ENCODE results near the gene CPEB4. TPM values are rescaled to one million over a fixed set of nuclear protein-coding genes. Genes with fewer than 3 reads are reported as not detected.
A peak's percentile ranks its signal among the peaks of the same experiment; 100 is the strongest.

Gene CPEB4
- total and polyA plus RNA-seq, 10 donors, result 2.3 to 107 (median 81.0) TPM

- H3K4me3 ChIP-seq, result no peak overlapping the region
- intact Hi-C loops (cut with DNase I; ENCODE audit: low total_unique reads), result loop anchor here (10.0 kb wide), 1 partner anchor 669 kb away; no protein-coding TSS in a partner anchor
- WGBS, 5 donors, result 70 to 91% (median 74%) methylated on average over 10 of the region's 10 CpGs
- no peaks in the 10 kb centered on the region for H3K9me3 ChIP-seq
- DNase-seq, result no peak
- H3K36me3 ChIP-seq, result peaks cover 0 to 34% (median 0%) of the 10 kb centered on the region in 6 donors
- no peaks in the 10 kb centered on the region for H3K27me3 ChIP-seq (replicated peaks in 1 of 7)
- no peaks in the 10 kb centered on the region for H3K4me1 ChIP-seq
- H3K27ac ChIP-seq, result no peak overlapping the region
- TF ChIP-seq POLR2A (IDR thresholded peaks at IDR 0.05), result no peak
- no peak for TF ChIP-seq CTCF (IDR thresholded peaks at IDR 0.05 in 8 of 11, conservative IDR thresholded peaks at IDR 0.05 in 3 of 11)
- no peak for TF ChIP-seq POLR2AphosphoS5 (IDR thresholded peaks at IDR 0.05)
These were observed 75.2 kb downstream of the CPEB4 start for GRCh38 chr5:173963182-173963838.

- H3K27ac ChIP-seq, result no peak overlapping the region
These were observed 75.8 kb downstream of the CPEB4 start for GRCh38 chr5:173963867-173964441.

GRCh38 chr5:173964506-173964905, 76.4 kb downstream of the CPEB4 start:
- Histone ChIP-seq H3K4me1 (no peaks in the 10 kb centered on the region), H3K36me3 (peaks cover 0 to 23% (median 0%) of the 10 kb centered on the region in 6 donors), H3K27ac (no peak overlapping the region), H3K27me3 (replicated peaks in 1 of 7) (no peaks in the 10 kb centered on the region), H3K4me3 (no peak overlapping the region), H3K9me3 (no peaks in the 10 kb centered on the region)
- DNase-seq, result no peak
- intact Hi-C loops (cut with DNase I; ENCODE audit: low total_unique reads), result loop anchor here (10.0 kb wide), 1 partner anchor 670 kb away; no protein-coding TSS in a partner anchor
- TF ChIP-seq POLR2AphosphoS5 (IDR thresholded peaks at IDR 0.05) (no peak), CTCF (IDR thresholded peaks at IDR 0.05 in 8 of 11, conservative IDR thresholded peaks at IDR 0.05 in 3 of 11) (no peak), POLR2A (IDR thresholded peaks at IDR 0.05) (no peak)
- 87 to 100% (median 100%) methylated on average over 1 of the region's 1 CpG for WGBS, 5 donors

More at GRCh38 chr5:173963867-173964441, 75.8 kb downstream of the CPEB4 start:
- no peaks in the 10 kb centered on the region for H3K9me3 ChIP-seq
- no peak overlapping the region for H3K4me3 ChIP-seq
- intact Hi-C loops (cut with DNase I; ENCODE audit: low total_unique reads), result loop anchor here (10.0 kb wide), 1 partner anchor 669 kb away; no protein-coding TSS in a partner anchor
- no peaks in the 10 kb centered on the region for H3K27me3 ChIP-seq (replicated peaks in 1 of 7)
- H3K36me3 ChIP-seq, result peaks cover 0 to 27% (median 0%) of the 10 kb centered on the region in 6 donors
- DNase-seq, result no peak
- peak in 1 of 3 donors; percentile 4 for TF ChIP-seq POLR2AphosphoS5 (IDR thresholded peaks at IDR 0.05)
- TF ChIP-seq CTCF (IDR thresholded peaks at IDR 0.05 in 8 of 11, conservative IDR thresholded peaks at IDR 0.05 in 3 of 11), result no peak
- WGBS, 5 donors, result 66 to 82% (median 73%) methylated on average over 18 to 19 of the region's 19 CpGs
- no peaks in the 10 kb centered on the region for H3K4me1 ChIP-seq

- WGBS, 5 donors, result 43 to 57% (median 52%) methylated on average over 4 of the region's 4 CpGs
- no peak for DNase-seq
These were observed 79.1 kb downstream of the CPEB4 start for GRCh38 chr5:173967241-173967640.

More at GRCh38 chr5:173967241-173967640, 79.1 kb downstream of the CPEB4 start:
- TF ChIP-seq POLR2A (IDR thresholded peaks at IDR 0.05) (no peak), CTCF (IDR thresholded peaks at IDR 0.05 in 8 of 11, conservative IDR thresholded peaks at IDR 0.05 in 3 of 11) (no peak), POLR2AphosphoS5 (IDR thresholded peaks at IDR 0.05) (no peak)
- no peaks in the 10 kb centered on the region for H3K27me3 ChIP-seq (replicated peaks in 1 of 7)
- H3K9me3 ChIP-seq, result no peaks in the 10 kb centered on the region
- H3K4me3 ChIP-seq, result no peak overlapping the region
- H3K36me3 ChIP-seq, result peaks cover 0 to 5% (median 0%) of the 10 kb centered on the region in 6 donors
- no peaks in the 10 kb centered on the region for H3K4me1 ChIP-seq
- H3K27ac ChIP-seq, result no peak overlapping the region
- intact Hi-C loops (cut with DNase I; ENCODE audit: low total_unique reads), result loop anchor here (10.0 kb wide), 1 partner anchor 672 kb away; no protein-coding TSS in a partner anchor
